Stimulated activated CD8-positive, alpha-beta memory T cell treated with anti-CD3 and anti-CD28 coated beads, Interleukin-7, amount 100 ng/mL, for 1 hour (primary cell): ENCODE measurements around the gene F2RL1.
"Not testable (repeated sequence)": the region's sequence is repeated elsewhere in the genome, so short reads cannot be mapped to it uniquely, and the experiment has no call there.

Experiments
- DNase-seq, 2 donors: peaks; one replicate each; pipeline ENCODE4 v3.0.0-alpha.2; 2020; ENCODE audit warnings: low read depth in 2 of 2

F2RL1 gene

GRCh38 chr5:76805821-76806505 lies 12.9 kb upstream of the F2RL1 start:
- DNase-seq = no peak

GRCh38 chr5:76807296-76807695 lies 11.5 kb upstream of the F2RL1 start:
- DNase-seq = no peak

GRCh38 chr5:76808141-76808691 lies 10.6 kb upstream of the F2RL1 start:
- no peak for DNase-seq

- DNase-seq = no peak
Observed at GRCh38 chr5:76809141-76809540, 9.7 kb upstream of the F2RL1 start.

- DNase-seq = no peak
Observed at GRCh38 chr5:76810236-76810635, 8.6 kb upstream of the F2RL1 start.

GRCh38 chr5:76811214-76811613 lies 7.6 kb upstream of the F2RL1 start:
- DNase-seq = no peak

- not testable (repeated sequence) for DNase-seq
Observed at GRCh38 chr5:76812209-76812608, 6.6 kb upstream of the F2RL1 start.

GRCh38 chr5:76813982-76814562 lies 4.8 kb upstream of the F2RL1 start:
- no peak for DNase-seq

GRCh38 chr5:76816110-76816831 lies 2.6 kb upstream of the F2RL1 start:
- no peak for DNase-seq

- no peak for DNase-seq
Observed at GRCh38 chr5:76819851-76820525, 1.2 kb downstream of the F2RL1 start.

GRCh38 chr5:76820526-76820890 lies 1.7 kb downstream of the F2RL1 start:
- no peak for DNase-seq

GRCh38 chr5:76821136-76821535 lies 2.3 kb downstream of the F2RL1 start:
- DNase-seq = no peak

GRCh38 chr5:76822105-76822731 lies 3.4 kb downstream of the F2RL1 start:
- not testable (repeated sequence) for DNase-seq

GRCh38 chr5:76826416-76826815 lies 7.6 kb downstream of the F2RL1 start:
- DNase-seq = not testable (repeated sequence)

GRCh38 chr5:76831110-76831452 lies 12.3 kb downstream of the F2RL1 start:
- no peak for DNase-seq

GRCh38 chr5:76836181-76836580 lies 17.4 kb downstream of the F2RL1 start:
- no peak for DNase-seq

GRCh38 chr5:76836585-76836984 lies 17.8 kb downstream of the F2RL1 start:
- no peak for DNase-seq

GRCh38 chr5:76838481-76839261 lies 19.8 kb downstream of the F2RL1 start:
- no peak for DNase-seq

- no peak for DNase-seq
Observed at GRCh38 chr5:76841361-76841760, 22.5 kb downstream of the F2RL1 start.

GRCh38 chr5:76845890-76846289 lies 27.1 kb downstream of the F2RL1 start:
- DNase-seq = no peak
